ENCODE results near the gene UCKL1. TPM values are rescaled to one million over a fixed set of nuclear protein-coding genes. Genes with fewer than 3 reads are reported as not detected.
A peak's percentile ranks its signal among the peaks of the same experiment; 100 is the strongest.
"Not testable (repeated sequence)": the region's sequence is repeated elsewhere in the genome, so short reads cannot be mapped to it uniquely, and the experiment has no call there.

Gene UCKL1
- total RNA-seq, 1 donor: 21.0 TPM

- Histone ChIP-seq H4K20me1 (ENCODE audit: insufficient read depth, low read length) (peaks cover 5% of the 10 kb centered on the region), H3K4me3 (ENCODE audit: insufficient read depth, low read length) (no peak overlapping the region), H3K4me2 (ENCODE audit: insufficient read depth, low read length) (no peak overlapping the region), H3K36me3 (ENCODE audit: insufficient read depth, low read length) (peaks cover 40% of the 10 kb centered on the region), H2AFZ (ENCODE audit: low read length) (no peak overlapping the region), H3K27ac (ENCODE audit: low read depth, low read length) (no peak overlapping the region), H3K4me1 (ENCODE audit: insufficient read depth, low read length) (no peaks in the 10 kb centered on the region), H3K27me3 (ENCODE audit: insufficient read depth, low read length) (no peaks in the 10 kb centered on the region), H3K9me3 (ENCODE audit: low read depth, low read length) (no peaks in the 10 kb centered on the region), H3K79me2 (ENCODE audit: insufficient read depth, low read length) (no peaks in the 10 kb centered on the region)
- no peak for TF ChIP-seq CTCF (IDR thresholded peaks at IDR 0.05; ENCODE audit: extremely low read depth, low read depth, low read length)
- DNase-seq (ENCODE audit: insufficient read length, low spot score, missing footprints): peak; percentile 67
Measured at GRCh38 chr20:63962426-63963347, 6.5 kb upstream of the UCKL1 start.

GRCh38 chr20:63961664-63962425, 5.6 kb upstream of the UCKL1 start:
- H3K4me1 ChIP-seq (ENCODE audit: insufficient read depth, low read length): peaks cover 6% of the 10 kb centered on the region
- DNase-seq (ENCODE audit: insufficient read length, low spot score, missing footprints): peak; percentile 87
- peaks cover 40% of the 10 kb centered on the region for H3K36me3 ChIP-seq (ENCODE audit: insufficient read depth, low read length)
- H3K4me3 ChIP-seq (ENCODE audit: insufficient read depth, low read length): no peak overlapping the region
- H2AFZ ChIP-seq (ENCODE audit: low read length): no peak overlapping the region
- no peaks in the 10 kb centered on the region for H3K9me3 ChIP-seq (ENCODE audit: low read depth, low read length)
- no peak overlapping the region for H3K27ac ChIP-seq (ENCODE audit: low read depth, low read length)
- H3K4me2 ChIP-seq (ENCODE audit: insufficient read depth, low read length): no peak overlapping the region
- no peak for TF ChIP-seq CTCF (IDR thresholded peaks at IDR 0.05; ENCODE audit: extremely low read depth, low read depth, low read length)
- no peaks in the 10 kb centered on the region for H3K27me3 ChIP-seq (ENCODE audit: insufficient read depth, low read length)
- H3K79me2 ChIP-seq (ENCODE audit: insufficient read depth, low read length): no peaks in the 10 kb centered on the region
- H4K20me1 ChIP-seq (ENCODE audit: insufficient read depth, low read length): peaks cover 5% of the 10 kb centered on the region

- not testable (repeated sequence) for H3K4me1 ChIP-seq (ENCODE audit: insufficient read depth, low read length); H3K4me3 ChIP-seq (ENCODE audit: insufficient read depth, low read length); H3K9me3 ChIP-seq (ENCODE audit: low read depth, low read length); H2AFZ ChIP-seq (ENCODE audit: low read length); H4K20me1 ChIP-seq (ENCODE audit: insufficient read depth, low read length); H3K27me3 ChIP-seq (ENCODE audit: insufficient read depth, low read length); H3K4me2 ChIP-seq (ENCODE audit: insufficient read depth, low read length); H3K27ac ChIP-seq (ENCODE audit: low read depth, low read length); H3K79me2 ChIP-seq (ENCODE audit: insufficient read depth, low read length)
- peak; percentile 80 for DNase-seq (ENCODE audit: insufficient read length, low spot score, missing footprints)
- H3K36me3 ChIP-seq (ENCODE audit: insufficient read depth, low read length): peaks cover 34% of the 10 kb centered on the region
Measured at GRCh38 chr20:63960654-63961621, 4.7 kb upstream of the UCKL1 start.

- H3K4me2 ChIP-seq (ENCODE audit: insufficient read depth, low read length): no peak overlapping the region
- H3K27ac ChIP-seq (ENCODE audit: low read depth, low read length): no peak overlapping the region
- no peak for DNase-seq (ENCODE audit: insufficient read length, low spot score, missing footprints)
- H3K9me3 ChIP-seq (ENCODE audit: low read depth, low read length): no peaks in the 10 kb centered on the region
- peaks cover 13% of the 10 kb centered on the region for H3K4me1 ChIP-seq (ENCODE audit: insufficient read depth, low read length)
- H2AFZ ChIP-seq (ENCODE audit: low read length): no peak overlapping the region
- no peaks in the 10 kb centered on the region for H3K27me3 ChIP-seq (ENCODE audit: insufficient read depth, low read length)
- H4K20me1 ChIP-seq (ENCODE audit: insufficient read depth, low read length): peaks cover 7% of the 10 kb centered on the region
- peaks cover 33% of the 10 kb centered on the region for H3K36me3 ChIP-seq (ENCODE audit: insufficient read depth, low read length)
- H3K79me2 ChIP-seq (ENCODE audit: insufficient read depth, low read length): peaks cover 15% of the 10 kb centered on the region
- no peak for TF ChIP-seq CTCF (IDR thresholded peaks at IDR 0.05; ENCODE audit: extremely low read depth, low read depth, low read length)
- no peak overlapping the region for H3K4me3 ChIP-seq (ENCODE audit: insufficient read depth, low read length)
Measured at GRCh38 chr20:63959699-63960075, 3.5 kb upstream of the UCKL1 start.
